Gastrocnemius medialis (tissue), 4 donors: ENCODE data around the gene OXNAD1.

Experiments used
- POLR2A ChIP-seq, 2 donors: fragments of 450-650 bp; IDR thresholded peaks; one replicate each; pipeline ENCODE4 v1.6.1; 2017; ENCODE audit warnings: antibody characterized with exemption in 2 of 2, mild to moderate bottlenecking in 2 of 2, moderate library complexity in 2 of 2
- TF ChIP-seq, protein P1 (sequence below), 5 experiments: fragments of 450-650 bp in 3 of 5; fragments of 200-600 bp in 2 of 5; sonication (generic) in 2 of 5; IDR thresholded peaks in 4 of 5; conservative IDR thresholded peaks in 1 of 5; 1 replicate in 4 of 5; 2 replicates in 1 of 5; pipeline ENCODE4 v1.5.1; 2016 to 2019; ENCODE audit warnings: antibody characterized with exemption in 5 of 5, mild to moderate bottlenecking in 3 of 5, moderate library complexity in 3 of 5

DNA sequence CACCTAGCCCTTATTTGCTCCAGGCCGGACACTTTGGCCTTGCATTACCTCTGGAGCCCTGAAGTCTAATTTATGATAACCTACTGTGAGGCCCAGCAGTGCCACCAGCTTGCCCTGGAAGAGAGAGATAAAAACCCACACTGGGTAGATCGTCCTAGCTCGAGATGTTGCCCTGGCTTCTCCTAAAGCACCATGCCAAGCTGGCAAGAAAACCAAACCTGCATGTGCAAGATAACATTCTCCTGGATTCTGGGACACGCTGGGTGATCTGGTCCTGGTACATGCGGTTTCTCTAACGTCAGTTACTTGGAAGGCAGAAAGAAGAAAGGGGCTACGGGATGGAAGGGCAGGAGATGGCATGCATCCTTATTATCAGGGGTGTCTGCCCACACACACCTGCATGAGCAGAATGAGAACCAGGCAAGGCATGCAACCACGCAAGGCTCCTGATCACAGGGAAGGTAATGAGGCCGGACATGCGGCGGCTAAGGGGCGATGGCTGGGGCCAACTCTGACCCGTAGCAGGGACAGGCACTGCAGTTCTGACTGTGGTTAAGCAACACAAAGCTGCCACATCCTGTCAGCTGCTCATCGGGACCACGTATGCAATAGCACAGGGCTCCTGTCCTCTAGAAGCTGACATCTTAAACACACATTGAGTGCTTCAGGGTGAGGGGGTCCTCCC lies 73.0 kb downstream of the OXNAD1 start:
- TF ChIP-seq, protein P1, sequence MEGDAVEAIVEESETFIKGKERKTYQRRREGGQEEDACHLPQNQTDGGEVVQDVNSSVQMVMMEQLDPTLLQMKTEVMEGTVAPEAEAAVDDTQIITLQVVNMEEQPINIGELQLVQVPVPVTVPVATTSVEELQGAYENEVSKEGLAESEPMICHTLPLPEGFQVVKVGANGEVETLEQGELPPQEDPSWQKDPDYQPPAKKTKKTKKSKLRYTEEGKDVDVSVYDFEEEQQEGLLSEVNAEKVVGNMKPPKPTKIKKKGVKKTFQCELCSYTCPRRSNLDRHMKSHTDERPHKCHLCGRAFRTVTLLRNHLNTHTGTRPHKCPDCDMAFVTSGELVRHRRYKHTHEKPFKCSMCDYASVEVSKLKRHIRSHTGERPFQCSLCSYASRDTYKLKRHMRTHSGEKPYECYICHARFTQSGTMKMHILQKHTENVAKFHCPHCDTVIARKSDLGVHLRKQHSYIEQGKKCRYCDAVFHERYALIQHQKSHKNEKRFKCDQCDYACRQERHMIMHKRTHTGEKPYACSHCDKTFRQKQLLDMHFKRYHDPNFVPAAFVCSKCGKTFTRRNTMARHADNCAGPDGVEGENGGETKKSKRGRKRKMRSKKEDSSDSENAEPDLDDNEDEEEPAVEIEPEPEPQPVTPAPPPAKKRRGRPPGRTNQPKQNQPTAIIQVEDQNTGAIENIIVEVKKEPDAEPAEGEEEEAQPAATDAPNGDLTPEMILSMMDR (IDR thresholded peaks at IDR 0.05 in 4 of 5, conservative IDR thresholded peaks at IDR 0.05 in 1 of 5), result no peak
- TF ChIP-seq POLR2A (IDR thresholded peaks at IDR 0.05), result no peak
